Measurements from ENCODE around the gene FTO. TPM values are rescaled to one million over a fixed set of nuclear protein-coding genes. Genes with fewer than 3 reads are reported as not detected.

Gene FTO
- total RNA-seq, 4 donors from 2014 or later: 29.0 to 64.1 (median 48.1) TPM

DNA sequence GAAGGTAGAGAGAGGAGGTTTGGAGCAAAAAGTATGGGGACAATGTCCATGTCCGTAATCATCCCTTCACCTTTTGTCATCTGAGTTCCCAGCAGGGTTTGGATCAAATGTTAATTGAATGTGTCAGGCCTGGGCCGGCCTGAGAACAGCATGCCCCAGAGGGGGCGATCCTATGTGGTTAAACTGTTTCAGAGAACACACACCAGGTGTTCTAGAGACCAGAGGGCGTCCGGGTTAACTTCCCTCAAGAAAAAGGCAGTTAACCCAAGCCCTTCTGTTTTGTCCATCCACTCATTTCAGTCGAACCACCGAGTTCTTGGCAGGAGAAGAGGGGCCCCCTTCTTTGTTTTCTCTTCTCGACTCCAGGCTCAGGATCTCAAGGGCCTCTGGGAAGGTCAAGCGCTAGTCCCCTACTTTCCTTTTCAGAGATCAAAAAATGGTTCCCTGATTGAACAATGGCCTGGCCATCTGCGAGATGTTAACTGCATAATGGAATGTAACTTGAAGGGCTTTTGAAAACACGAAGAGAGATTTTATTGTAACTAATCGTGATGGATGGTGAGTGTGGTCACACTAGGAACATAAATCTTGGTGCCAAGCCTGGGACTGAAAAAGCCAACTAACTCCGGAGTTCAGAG, 440.1 kb downstream of the FTO start:
- Histone ChIP-seq H3K4me1 (no peaks in the 10 kb centered on the region), H3K9me3 (no peaks in the 10 kb centered on the region), H3K4me3 (no peak overlapping the region), H3K27me3 (peaks cover 0 to 10% (median 0%) of the 10 kb centered on the region in 4 donors), H3K36me3 (no peaks in the 10 kb centered on the region), H3K27ac (no peak overlapping the region)
- no peak for TF ChIP-seq POLR2A (IDR thresholded peaks at IDR 0.05)
- TF ChIP-seq, protein P1, sequence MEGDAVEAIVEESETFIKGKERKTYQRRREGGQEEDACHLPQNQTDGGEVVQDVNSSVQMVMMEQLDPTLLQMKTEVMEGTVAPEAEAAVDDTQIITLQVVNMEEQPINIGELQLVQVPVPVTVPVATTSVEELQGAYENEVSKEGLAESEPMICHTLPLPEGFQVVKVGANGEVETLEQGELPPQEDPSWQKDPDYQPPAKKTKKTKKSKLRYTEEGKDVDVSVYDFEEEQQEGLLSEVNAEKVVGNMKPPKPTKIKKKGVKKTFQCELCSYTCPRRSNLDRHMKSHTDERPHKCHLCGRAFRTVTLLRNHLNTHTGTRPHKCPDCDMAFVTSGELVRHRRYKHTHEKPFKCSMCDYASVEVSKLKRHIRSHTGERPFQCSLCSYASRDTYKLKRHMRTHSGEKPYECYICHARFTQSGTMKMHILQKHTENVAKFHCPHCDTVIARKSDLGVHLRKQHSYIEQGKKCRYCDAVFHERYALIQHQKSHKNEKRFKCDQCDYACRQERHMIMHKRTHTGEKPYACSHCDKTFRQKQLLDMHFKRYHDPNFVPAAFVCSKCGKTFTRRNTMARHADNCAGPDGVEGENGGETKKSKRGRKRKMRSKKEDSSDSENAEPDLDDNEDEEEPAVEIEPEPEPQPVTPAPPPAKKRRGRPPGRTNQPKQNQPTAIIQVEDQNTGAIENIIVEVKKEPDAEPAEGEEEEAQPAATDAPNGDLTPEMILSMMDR (IDR thresholded peaks at IDR 0.05): no peak
- 39 to 55% methylated on average over 11 to 13 of the region's 13 CpGs for WGBS, 2 donors
- intact Hi-C loops (cut with DNase I): no loop called here
- no peak for DNase-seq

- 72 to 84% methylated on average over 3 to 5 of the region's 7 CpGs for WGBS, 2 donors
- intact Hi-C loops (cut with DNase I): no loop called here
These were observed 440.6 kb downstream of the FTO start for GRCh38 chr16:54144572-54144947.

GRCh38 chr16:54145881-54146280, 441.9 kb downstream of the FTO start:
- WGBS, 2 donors: 80 to 82% methylated on average over 4 of the region's 4 CpGs
- intact Hi-C loops (cut with DNase I): no loop called here
- H3K27me3 ChIP-seq: peaks cover 0 to 13% (median 0%) of the 10 kb centered on the region in 4 donors

More at GRCh38 chr16:54144572-54144947, 440.6 kb downstream of the FTO start:
- no peaks in the 10 kb centered on the region for H3K9me3 ChIP-seq
- DNase-seq: no peak
- H3K4me3 ChIP-seq: no peak overlapping the region
- peaks cover 0 to 10% (median 0%) of the 10 kb centered on the region in 4 donors for H3K27me3 ChIP-seq
- H3K4me1 ChIP-seq: no peaks in the 10 kb centered on the region
- H3K36me3 ChIP-seq: no peaks in the 10 kb centered on the region
- no peak overlapping the region for H3K27ac ChIP-seq
- no peak for TF ChIP-seq POLR2A (IDR thresholded peaks at IDR 0.05)
- TF ChIP-seq, protein P1 (IDR thresholded peaks at IDR 0.05): no peak

DNA sequence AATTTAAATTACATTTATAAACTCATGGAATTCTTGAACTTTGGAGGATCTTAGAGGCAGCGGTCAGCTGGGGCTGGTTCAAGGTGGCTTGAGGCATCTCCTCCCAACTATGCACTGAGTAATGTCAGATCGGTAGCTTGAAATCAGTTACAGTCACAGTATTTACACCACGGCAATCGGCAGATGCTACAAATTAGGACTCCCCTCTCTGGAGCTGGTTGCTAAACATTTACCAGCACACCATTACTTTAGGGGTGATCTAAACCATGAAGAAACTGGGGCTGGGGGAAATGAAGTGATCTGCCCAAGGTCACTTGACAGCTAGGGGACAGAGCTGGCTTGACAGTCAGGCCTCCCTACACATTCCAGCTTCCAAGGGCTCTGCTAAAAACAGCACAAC, 445.0 kb downstream of the FTO start:
- H3K27ac ChIP-seq: no peak overlapping the region
- no peaks in the 10 kb centered on the region for H3K4me1 ChIP-seq
- no peak overlapping the region for H3K4me3 ChIP-seq
- DNase-seq: no peak
- H3K36me3 ChIP-seq: no peaks in the 10 kb centered on the region
- intact Hi-C loops (cut with DNase I): no loop called here
- no peak for TF ChIP-seq POLR2A (IDR thresholded peaks at IDR 0.05)
- TF ChIP-seq, protein P1 (IDR thresholded peaks at IDR 0.05): no peak
- no peaks in the 10 kb centered on the region for H3K9me3 ChIP-seq
- H3K27me3 ChIP-seq: peaks cover 0 to 3% (median 0%) of the 10 kb centered on the region in 4 donors
- WGBS, 2 donors: 89 to 92% methylated on average over 4 of the region's 4 CpGs

More at GRCh38 chr16:54145881-54146280, 441.9 kb downstream of the FTO start:
- no peaks in the 10 kb centered on the region for H3K36me3 ChIP-seq
- DNase-seq: no peak
- H3K27ac ChIP-seq: no peak overlapping the region
- H3K4me1 ChIP-seq: no peaks in the 10 kb centered on the region
- TF ChIP-seq, protein P1 (IDR thresholded peaks at IDR 0.05): no peak
- no peak for TF ChIP-seq POLR2A (IDR thresholded peaks at IDR 0.05)
- no peak overlapping the region for H3K4me3 ChIP-seq
- H3K9me3 ChIP-seq: no peaks in the 10 kb centered on the region

- H3K27me3 ChIP-seq: peaks cover 0 to 3% (median 0%) of the 10 kb centered on the region in 4 donors
- no peaks in the 10 kb centered on the region for H3K36me3 ChIP-seq
- H3K27ac ChIP-seq: no peak overlapping the region
- no peaks in the 10 kb centered on the region for H3K4me1 ChIP-seq
- TF ChIP-seq, protein P1 (IDR thresholded peaks at IDR 0.05): no peak
- TF ChIP-seq POLR2A (IDR thresholded peaks at IDR 0.05): no peak
- WGBS, 2 donors: 78 to 79% methylated on average over 12 of the region's 12 CpGs
- intact Hi-C loops (cut with DNase I): no loop called here
- H3K4me3 ChIP-seq: no peak overlapping the region
- DNase-seq: no peak
- no peaks in the 10 kb centered on the region for H3K9me3 ChIP-seq
These were observed 446.9 kb downstream of the FTO start for GRCh38 chr16:54150861-54151260.

Measured in esophagus squamous epithelium (tissue), 5 donors.